BJ (cell line): ENCODE results near the gene REPIN1. TPM values are rescaled to one million over a fixed set of nuclear protein-coding genes. Genes with fewer than 3 reads are reported as not detected.

Experiments used
- CTCF ChIA-PET: fragments of 350-600 bp; formaldehyde crosslinking; extraction: SDS; loops from one replicate; lab custom pipeline; 2021; ENCODE audit warnings: antibody characterized with exemption, inconsistent platforms; lab: Yijun Ruan, JAX
- POLR2A ChIA-PET: fragments of 300-600 bp; sonication (Branson Sonifier 250); formaldehyde crosslinking; extraction: SDS; loops from one replicate; lab custom pipeline; 2021; ENCODE audit warnings: antibody characterized with exemption; lab: Charles Lee
- DNase-seq: peaks from one replicate; pipeline ENCODE4 v3.0.0-alpha.2; 2011; ENCODE audit warnings: low read depth
- H3K27me3 ChIP-seq: 2 replicates; pipeline ENCODE4 v1.6.0; 2011; ENCODE audit warnings: low read length; ENCODE audit not compliant: control insufficient read depth, insufficient read depth
- H3K36me3 ChIP-seq: 2 replicates; pipeline ENCODE4 v1.5.1; 2011; ENCODE audit warnings: low read length; ENCODE audit not compliant: control insufficient read depth, insufficient read depth
- H3K4me3 ChIP-seq: 2 replicates; pipeline ENCODE4 v1.5.1; 2011; ENCODE audit warnings: low read depth, mild to moderate bottlenecking, control low read depth, low read length
- polyA plus RNA-seq: library from polyadenylated mRNA; depleted of rRNA; stranded (reverse); fragments of >200 nt; gene quantifications from 2 replicates; pipeline ENCODE4 v1.2.3, GENCODE V29; 2011
- TF ChIP-seq, protein P1 (sequence below): IDR thresholded peaks from 2 replicates; pipeline ENCODE4 v1.5.1; 2011; ENCODE audit warnings: low read depth, mild to moderate bottlenecking, control low read depth, inconsistent platforms, low read length, moderate library complexity; ENCODE audit not compliant: insufficient read depth

The REPIN1 gene
- polyA plus RNA-seq, 1 experiment: 65.7 TPM

DNA sequence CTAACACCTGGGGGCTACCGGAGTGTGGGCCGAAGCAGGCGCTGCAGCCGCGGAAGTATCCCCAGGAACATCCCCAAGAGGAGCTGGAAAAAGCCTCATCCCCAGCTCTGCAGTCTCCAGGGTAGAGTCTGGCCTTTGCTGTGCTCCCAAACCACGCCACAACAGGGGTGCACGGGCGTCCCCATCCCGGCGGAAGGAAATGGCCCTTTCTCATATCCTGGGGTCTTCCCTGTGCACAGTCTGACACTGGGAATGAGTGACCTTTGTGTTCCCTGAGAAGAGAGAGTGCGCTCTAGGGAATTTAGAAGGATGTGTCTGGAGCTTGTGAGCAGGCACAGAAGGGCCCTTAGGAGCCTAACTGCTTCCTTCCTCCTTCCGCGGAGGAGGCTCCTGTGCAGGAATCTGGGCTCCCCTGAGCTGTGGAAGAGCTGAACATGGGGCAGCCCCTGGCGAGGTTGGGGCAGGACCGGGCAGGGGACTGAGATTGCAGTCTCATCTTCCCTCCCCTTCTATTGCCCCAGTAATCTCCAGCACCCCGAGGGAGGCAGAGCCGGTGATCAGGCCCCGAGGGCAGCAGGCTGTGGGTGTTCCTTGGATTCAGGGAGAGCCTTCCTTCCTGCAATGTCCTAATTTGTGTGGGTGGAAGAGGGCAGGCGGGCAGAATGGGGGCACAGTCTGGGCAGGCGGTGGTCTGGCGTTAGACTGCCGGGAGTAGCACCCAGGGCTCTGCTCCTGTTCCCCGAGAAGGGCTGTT lies 1.3 kb downstream of the REPIN1 start:
- Histone ChIP-seq H3K36me3 (peaks cover 27% of the 10 kb centered on the region), H3K27me3 (no peaks in the 10 kb centered on the region), H3K4me3 (peak overlapping the region; percentile 58)
- ChIA-PET CTCF (interaction anchor here (0.7 to 3.3 kb wide), 5 partner anchors 11 to 52 kb away, joined by 3 to 13 read pairs (median 3); no protein-coding TSS in a partner anchor), POLR2A (interaction anchor here (0.6 to 0.9 kb wide), 2 partner anchors 14 to 16 kb away, joined by 3 to 4 read pairs; no protein-coding TSS in a partner anchor)
- DNase-seq: no peak
- TF ChIP-seq, protein P1, sequence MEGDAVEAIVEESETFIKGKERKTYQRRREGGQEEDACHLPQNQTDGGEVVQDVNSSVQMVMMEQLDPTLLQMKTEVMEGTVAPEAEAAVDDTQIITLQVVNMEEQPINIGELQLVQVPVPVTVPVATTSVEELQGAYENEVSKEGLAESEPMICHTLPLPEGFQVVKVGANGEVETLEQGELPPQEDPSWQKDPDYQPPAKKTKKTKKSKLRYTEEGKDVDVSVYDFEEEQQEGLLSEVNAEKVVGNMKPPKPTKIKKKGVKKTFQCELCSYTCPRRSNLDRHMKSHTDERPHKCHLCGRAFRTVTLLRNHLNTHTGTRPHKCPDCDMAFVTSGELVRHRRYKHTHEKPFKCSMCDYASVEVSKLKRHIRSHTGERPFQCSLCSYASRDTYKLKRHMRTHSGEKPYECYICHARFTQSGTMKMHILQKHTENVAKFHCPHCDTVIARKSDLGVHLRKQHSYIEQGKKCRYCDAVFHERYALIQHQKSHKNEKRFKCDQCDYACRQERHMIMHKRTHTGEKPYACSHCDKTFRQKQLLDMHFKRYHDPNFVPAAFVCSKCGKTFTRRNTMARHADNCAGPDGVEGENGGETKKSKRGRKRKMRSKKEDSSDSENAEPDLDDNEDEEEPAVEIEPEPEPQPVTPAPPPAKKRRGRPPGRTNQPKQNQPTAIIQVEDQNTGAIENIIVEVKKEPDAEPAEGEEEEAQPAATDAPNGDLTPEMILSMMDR: no peak

DNA sequence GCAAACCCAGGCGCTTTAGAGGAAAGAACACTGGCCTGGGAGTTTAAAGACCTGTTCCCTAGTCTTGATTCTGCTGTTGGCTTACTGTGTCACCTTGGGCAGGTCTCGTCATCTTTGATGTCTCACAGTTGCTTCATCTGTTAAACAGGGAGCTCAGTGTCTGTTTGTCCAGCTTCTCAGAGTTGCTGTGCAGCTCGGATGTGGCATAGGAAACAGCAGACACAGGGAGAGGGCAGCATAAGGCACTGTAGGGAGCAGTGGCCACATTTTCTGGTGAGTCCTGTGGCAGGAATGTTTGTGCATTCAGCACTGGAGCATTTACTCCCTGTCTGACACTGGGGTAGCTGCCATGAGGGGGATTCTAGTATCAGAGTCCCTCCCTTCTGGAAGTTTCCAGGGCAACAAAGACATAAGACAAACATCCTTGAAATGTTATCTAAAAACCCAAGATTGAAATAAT lies 2.0 kb downstream of the REPIN1 start:
- DNase-seq: no peak
- H3K27me3 ChIP-seq: no peaks in the 10 kb centered on the region
- peaks cover 27% of the 10 kb centered on the region for H3K36me3 ChIP-seq
- TF ChIP-seq, protein P1: no peak
- ChIA-PET POLR2A (interaction anchor here (0.9 kb wide), 1 partner anchor 15 kb away, joined by 3 read pairs; no protein-coding TSS in a partner anchor), CTCF (interaction anchor here (0.7 to 3.3 kb wide), 3 partner anchors 12 to 516 kb away, joined by 3 to 10 read pairs (median 3); no protein-coding TSS in a partner anchor)
- H3K4me3 ChIP-seq: no peak overlapping the region

DNA sequence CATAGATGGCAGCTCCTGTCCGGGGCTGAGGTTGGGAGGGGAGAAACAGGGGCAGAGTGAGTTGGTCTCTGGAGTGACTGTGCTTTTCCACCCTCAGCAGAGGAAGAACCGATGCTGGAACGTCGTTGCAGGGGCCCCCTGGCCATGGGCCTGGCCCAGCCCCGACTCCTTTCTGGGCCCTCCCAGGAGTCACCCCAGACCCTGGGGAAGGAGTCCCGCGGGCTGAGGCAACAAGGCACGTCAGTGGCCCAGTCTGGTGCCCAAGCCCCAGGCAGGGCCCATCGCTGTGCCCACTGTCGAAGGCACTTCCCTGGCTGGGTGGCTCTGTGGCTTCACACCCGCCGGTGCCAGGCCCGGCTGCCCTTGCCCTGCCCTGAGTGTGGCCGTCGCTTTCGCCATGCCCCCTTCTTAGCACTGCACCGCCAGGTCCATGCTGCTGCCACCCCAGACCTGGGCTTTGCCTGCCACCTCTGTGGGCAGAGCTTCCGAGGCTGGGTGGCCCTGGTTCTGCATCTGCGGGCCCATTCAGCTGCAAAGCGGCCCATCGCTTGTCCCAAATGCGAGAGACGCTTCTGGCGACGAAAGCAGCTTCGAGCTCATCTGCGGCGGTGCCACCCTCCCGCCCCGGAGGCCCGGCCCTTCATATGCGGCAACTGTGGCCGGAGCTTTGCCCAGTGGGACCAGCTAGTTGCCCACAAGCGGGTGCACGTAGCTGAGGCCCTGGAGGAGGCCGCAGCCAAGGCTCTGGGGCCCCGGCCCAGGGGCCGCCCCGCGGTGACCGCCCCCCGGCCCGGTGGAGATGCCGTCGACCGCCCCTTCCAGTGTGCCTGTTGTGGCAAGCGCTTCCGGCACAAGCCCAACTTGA lies 2.7 kb downstream of the REPIN1 start:
- Histone ChIP-seq H3K36me3 (peaks cover 27% of the 10 kb centered on the region), H3K4me3 (no peak overlapping the region), H3K27me3 (no peaks in the 10 kb centered on the region)
- POLR2A ChIA-PET: interaction anchor here (0.9 kb wide), 1 partner anchor 14 kb away, joined by 3 read pairs; no protein-coding TSS in a partner anchor
- DNase-seq: no peak
- TF ChIP-seq, protein P1: no peak
- CTCF ChIA-PET: interaction anchor here (0.7 to 3.3 kb wide), 2 partner anchors 51 to 517 kb away, joined by 3 to 10 read pairs; no protein-coding TSS in a partner anchor

DNA sequence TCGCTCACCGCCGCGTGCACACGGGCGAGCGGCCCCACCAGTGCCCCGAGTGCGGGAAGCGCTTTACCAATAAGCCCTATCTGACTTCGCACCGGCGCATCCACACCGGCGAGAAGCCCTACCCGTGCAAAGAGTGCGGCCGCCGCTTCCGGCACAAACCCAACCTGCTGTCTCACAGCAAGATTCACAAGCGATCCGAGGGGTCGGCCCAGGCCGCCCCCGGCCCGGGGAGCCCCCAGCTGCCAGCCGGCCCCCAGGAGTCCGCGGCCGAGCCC lies 3.3 kb downstream of the REPIN1 start:
- no peak for DNase-seq
- Histone ChIP-seq H3K36me3 (peaks cover 27% of the 10 kb centered on the region), H3K4me3 (no peak overlapping the region), H3K27me3 (no peaks in the 10 kb centered on the region)
- ChIA-PET CTCF (no interaction called here), POLR2A (no interaction called here)
- TF ChIP-seq, protein P1: no peak
